ENCODE results near the gene MXRA8.

DNA sequence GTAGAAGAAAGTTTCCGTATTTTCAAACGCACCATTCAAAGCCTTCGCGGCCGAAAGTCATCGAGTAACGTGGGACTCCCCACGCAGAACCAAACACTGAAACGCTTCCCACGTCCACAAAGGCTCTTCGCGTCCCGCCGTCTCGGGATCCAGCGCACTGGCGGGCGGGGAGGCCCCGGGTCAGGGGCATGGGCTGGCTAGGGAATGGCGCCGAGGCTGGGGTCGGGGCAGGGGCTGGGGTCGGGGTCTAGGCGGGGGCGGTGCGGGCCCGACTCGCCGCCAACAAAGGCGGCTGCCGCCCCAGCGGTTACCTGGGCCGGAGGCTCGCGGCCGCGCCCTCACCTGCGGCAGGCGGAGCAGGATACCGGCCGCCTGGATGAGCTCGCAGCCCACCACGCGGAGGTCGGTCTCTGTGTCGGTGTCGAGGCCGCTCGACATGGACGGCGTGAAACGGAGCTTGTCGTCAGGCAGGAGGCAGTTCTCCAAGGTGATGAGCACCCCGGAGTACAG is 40.4 kb upstream of the MXRA8 start:
- TF ChIP-seq, protein P1, sequence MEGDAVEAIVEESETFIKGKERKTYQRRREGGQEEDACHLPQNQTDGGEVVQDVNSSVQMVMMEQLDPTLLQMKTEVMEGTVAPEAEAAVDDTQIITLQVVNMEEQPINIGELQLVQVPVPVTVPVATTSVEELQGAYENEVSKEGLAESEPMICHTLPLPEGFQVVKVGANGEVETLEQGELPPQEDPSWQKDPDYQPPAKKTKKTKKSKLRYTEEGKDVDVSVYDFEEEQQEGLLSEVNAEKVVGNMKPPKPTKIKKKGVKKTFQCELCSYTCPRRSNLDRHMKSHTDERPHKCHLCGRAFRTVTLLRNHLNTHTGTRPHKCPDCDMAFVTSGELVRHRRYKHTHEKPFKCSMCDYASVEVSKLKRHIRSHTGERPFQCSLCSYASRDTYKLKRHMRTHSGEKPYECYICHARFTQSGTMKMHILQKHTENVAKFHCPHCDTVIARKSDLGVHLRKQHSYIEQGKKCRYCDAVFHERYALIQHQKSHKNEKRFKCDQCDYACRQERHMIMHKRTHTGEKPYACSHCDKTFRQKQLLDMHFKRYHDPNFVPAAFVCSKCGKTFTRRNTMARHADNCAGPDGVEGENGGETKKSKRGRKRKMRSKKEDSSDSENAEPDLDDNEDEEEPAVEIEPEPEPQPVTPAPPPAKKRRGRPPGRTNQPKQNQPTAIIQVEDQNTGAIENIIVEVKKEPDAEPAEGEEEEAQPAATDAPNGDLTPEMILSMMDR (IDR thresholded peaks at IDR 0.05; ENCODE audit: insufficient read depth, low read length, poor library complexity, severe bottlenecking), result no peak
- TF ChIP-seq EZH2phosphoT487 (conservative IDR thresholded peaks at IDR 0.05; ENCODE audit: low read length), result no peak
